ENCODE results near the gene NAT16. TPM values are rescaled to one million over a fixed set of nuclear protein-coding genes. Genes with fewer than 3 reads are reported as not detected.
"Not testable (repeated sequence)": the region's sequence is repeated elsewhere in the genome, so short reads cannot be mapped to it uniquely, and the experiment has no call there.

NAT16 gene
- total RNA-seq, 1 experiment from 2014 or later: not detected

- H3K4me3 Mint-ChIP-seq (ENCODE audit: low read depth, unreplicated experiment): peak overlapping the region; percentile 55
- no TSS peak for BruUV-seq (replicated peaks)
- intact Hi-C loops (cut with micrococcal nuclease; ENCODE audit: unreplicated experiment): no loop called here
- no peaks in the 10 kb centered on the region for H3K36me3 Mint-ChIP-seq (ENCODE audit: insufficient read depth, unreplicated experiment)
- CTCF ChIA-PET: interaction anchor here (0.8 to 1.3 kb wide), 2 partner anchors 37 to 233 kb away, joined by 3 to 5 read pairs; partner anchors contain the start of genes TRIM56 and UFSP1
- peak overlapping the region; percentile 95 for H3K27ac Mint-ChIP-seq (ENCODE audit: unreplicated experiment)
- peak; percentile 31 for DNase-seq
- no peaks in the 10 kb centered on the region for H3K27me3 Mint-ChIP-seq (ENCODE audit: unreplicated experiment)
- no peaks in the 10 kb centered on the region for H3K9me3 Mint-ChIP-seq (ENCODE audit: low read depth, unreplicated experiment)
- H3K4me1 Mint-ChIP-seq (ENCODE audit: low read depth, unreplicated experiment): peaks cover 14% of the 10 kb centered on the region
- TF ChIP-seq, protein P1, sequence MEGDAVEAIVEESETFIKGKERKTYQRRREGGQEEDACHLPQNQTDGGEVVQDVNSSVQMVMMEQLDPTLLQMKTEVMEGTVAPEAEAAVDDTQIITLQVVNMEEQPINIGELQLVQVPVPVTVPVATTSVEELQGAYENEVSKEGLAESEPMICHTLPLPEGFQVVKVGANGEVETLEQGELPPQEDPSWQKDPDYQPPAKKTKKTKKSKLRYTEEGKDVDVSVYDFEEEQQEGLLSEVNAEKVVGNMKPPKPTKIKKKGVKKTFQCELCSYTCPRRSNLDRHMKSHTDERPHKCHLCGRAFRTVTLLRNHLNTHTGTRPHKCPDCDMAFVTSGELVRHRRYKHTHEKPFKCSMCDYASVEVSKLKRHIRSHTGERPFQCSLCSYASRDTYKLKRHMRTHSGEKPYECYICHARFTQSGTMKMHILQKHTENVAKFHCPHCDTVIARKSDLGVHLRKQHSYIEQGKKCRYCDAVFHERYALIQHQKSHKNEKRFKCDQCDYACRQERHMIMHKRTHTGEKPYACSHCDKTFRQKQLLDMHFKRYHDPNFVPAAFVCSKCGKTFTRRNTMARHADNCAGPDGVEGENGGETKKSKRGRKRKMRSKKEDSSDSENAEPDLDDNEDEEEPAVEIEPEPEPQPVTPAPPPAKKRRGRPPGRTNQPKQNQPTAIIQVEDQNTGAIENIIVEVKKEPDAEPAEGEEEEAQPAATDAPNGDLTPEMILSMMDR (IDR thresholded peaks at IDR 0.05; ENCODE audit: unreplicated experiment): no peak
These were observed 57.8 kb downstream of the NAT16 start for GRCh38 chr7:101121991-101122932.

GRCh38 chr7:101121631-101121990 is 58.5 kb downstream of the NAT16 start:
- BruUV-seq (replicated peaks); intact Hi-C loops (cut with micrococcal nuclease; ENCODE audit: unreplicated experiment); DNase-seq; H3K9me3 Mint-ChIP-seq (ENCODE audit: low read depth, unreplicated experiment); H3K36me3 Mint-ChIP-seq (ENCODE audit: insufficient read depth, unreplicated experiment); H3K27me3 Mint-ChIP-seq (ENCODE audit: unreplicated experiment): not testable (repeated sequence)
- CTCF ChIA-PET: interaction anchor here (0.8 kb wide), 1 partner anchor 232 kb away, joined by 5 read pairs; the partner anchor contains the start of gene UFSP1
- H3K4me3 Mint-ChIP-seq (ENCODE audit: low read depth, unreplicated experiment): peak overlapping the region; percentile 55
- peak overlapping the region; percentile 95 for H3K27ac Mint-ChIP-seq (ENCODE audit: unreplicated experiment)
- H3K4me1 Mint-ChIP-seq (ENCODE audit: low read depth, unreplicated experiment): peaks cover 13% of the 10 kb centered on the region

Small RNA genes within 50 kb of the gene (microRNA-seq; reads per million reads assigned to microRNA genes)
- not detected for gene MIR4653

Other genes with a start within 250 kb of the NAT16 start
- 6.3 and 12.7 TPM in 2 replicates for gene MUC3A, start 230.8 kb downstream of the NAT16 start, total RNA-seq (2022)
- gene MUC12, start 210.7 kb downstream of the NAT16 start, total RNA-seq (2022): 0.59 and 1.3 TPM in 2 replicates
- gene MUC17, start 160.2 kb downstream of the NAT16 start, total RNA-seq (2022): not detected in 2 replicates
- gene TRIM56, start 94.8 kb downstream of the NAT16 start, total RNA-seq (2022): 44.5 and 62.6 TPM in 2 replicates
- 1.1 and 1.8 TPM in 2 replicates for gene SERPINE1, start 53.2 kb downstream of the NAT16 start, total RNA-seq (2022)
- gene AP1S1, start 25.8 kb downstream of the NAT16 start, total RNA-seq (2022): 45.6 and 61.6 TPM in 2 replicates
- gene VGF, start 14.7 kb downstream of the NAT16 start, total RNA-seq (2022): 0.14 and 0.81 TPM in 2 replicates
- not detected in 2 replicates for gene MOGAT3, start 20.7 kb upstream of the NAT16 start, total RNA-seq (2022)
- gene PLOD3, start 37.3 kb upstream of the NAT16 start, total RNA-seq (2022): 103 and 108 TPM in 2 replicates
- gene ZNHIT1, start 37.9 kb upstream of the NAT16 start, total RNA-seq (2022): 57.2 and 57.5 TPM in 2 replicates
- gene CLDN15, start 57.5 kb upstream of the NAT16 start, total RNA-seq (2022): 6.4 and 8.5 TPM in 2 replicates
- gene FIS1, start 64.8 kb upstream of the NAT16 start, total RNA-seq (2022): 83.8 and 90.0 TPM in 2 replicates
- gene IFT22, start 141.5 kb upstream of the NAT16 start, total RNA-seq (2022): 12.3 and 13.2 TPM in 2 replicates
- gene COL26A1, start 182.6 kb upstream of the NAT16 start, total RNA-seq (2022): not detected in 2 replicates

Data from Calu3 (cell line).